Measurements from ENCODE around the gene CFAP100.

Gene CFAP100

DNA sequence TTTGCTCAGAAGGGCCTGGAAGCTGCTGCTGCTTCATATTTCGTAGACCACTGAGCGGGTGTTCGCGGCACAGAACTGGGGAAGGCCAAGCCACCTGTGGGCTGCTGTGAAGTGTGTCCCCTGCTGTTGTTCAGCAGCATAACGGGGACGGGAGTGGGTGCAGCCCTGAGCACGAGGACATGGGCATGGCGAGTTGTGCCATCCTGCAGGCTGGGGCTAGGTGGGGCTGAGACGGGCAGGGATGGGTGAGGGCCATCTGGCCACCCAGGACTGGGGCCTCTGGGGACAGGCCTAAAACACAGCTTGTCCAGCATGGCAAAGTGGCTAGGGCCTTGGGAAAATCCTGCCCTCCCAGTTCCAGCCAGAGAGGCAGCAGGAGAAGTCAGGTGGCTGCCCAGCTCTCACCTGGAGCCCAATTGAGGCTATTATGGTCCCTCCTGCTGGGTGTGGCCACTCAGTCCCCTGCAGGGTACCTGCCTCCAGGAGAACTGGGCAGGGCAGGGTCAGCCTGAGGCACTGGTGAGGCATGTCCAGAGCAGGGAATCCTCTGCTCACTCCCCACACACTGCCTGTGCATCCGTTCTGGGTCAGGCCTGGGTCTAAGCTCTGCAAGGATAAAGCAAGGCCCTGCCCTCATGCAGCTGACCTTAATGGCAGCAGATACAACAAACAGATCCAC is 29.5 kb downstream of the CFAP100 start:
- no peak for DNase-seq

GRCh38 chr3:126424751-126425150 is 30.0 kb downstream of the CFAP100 start:
- no peak for DNase-seq

GRCh38 chr3:126431103-126431534 is 36.4 kb downstream of the CFAP100 start:
- DNase-seq, result no peak

DNA sequence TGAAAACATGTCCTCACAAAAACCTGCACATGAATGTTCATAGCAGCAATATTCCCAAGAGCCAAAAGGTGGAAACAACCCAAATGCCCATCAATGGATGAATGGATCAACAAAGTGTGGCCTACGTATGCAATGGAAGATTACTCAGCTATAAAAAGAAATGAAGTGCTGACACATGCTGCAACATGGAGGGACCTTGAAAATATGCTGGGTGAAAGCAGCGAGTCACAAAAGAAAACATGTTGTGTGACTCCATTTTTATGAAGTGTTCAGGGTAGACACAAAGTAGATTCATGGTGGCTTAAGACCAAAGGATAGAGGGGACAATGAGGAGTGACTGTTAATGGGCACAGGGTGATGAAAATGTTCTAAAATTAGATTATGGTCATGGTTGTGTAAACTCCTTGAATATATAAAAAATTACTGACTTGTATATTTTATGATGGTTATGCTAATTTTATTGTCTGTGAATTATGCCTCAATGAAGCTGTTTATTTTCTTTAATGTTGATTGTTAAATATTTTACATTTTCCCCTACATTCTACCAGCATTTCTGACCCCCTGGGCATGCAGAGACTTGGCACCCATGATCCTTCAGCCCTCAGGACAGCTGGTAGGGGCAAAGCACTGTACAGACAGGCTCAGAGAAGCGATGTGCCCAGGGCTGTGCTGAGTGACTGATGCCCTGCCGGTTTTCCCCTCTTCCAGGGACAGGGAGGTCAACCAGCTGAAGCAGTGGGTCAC is 37.8 kb downstream of the CFAP100 start:
- no peak for DNase-seq

GRCh38 chr3:126433105-126433430 is 38.4 kb downstream of the CFAP100 start:
- DNase-seq, result no peak

DNA sequence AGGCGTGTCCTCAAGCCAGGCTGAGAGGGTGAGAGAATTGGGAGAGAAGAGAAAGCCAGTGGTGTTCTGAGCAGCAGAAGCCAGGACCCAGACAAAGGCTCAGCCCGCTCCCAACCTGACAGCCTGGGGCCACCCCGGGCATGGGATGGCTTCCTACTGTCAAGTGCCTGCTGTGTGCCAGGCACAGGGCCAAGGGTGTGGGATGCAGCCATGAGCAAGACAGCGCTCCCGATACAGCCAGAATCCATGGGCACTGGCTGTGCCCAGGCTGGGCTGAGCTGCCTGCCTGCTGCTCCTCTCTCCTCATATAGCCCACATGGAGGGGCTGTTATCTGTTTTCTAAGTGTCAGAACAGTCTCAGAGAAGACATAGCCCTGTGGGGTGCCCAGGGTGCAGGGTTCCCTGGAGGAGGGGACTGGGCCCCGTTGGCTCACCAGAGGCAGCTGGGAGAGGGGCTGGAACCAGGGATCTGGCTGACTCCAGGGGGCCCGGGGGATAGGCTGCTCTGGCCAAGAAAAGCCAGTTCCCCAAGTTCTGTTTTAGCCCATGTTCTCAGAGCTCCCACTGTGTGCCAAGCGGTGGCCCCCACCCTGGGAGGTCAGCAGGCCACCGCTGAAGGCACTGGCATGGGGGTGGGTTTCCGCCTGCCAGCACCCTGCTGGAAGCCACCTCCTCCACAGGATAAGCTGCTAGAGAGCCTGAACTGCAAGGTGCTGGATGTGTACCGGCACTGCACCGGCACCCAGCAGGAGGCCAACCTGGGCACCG is 39.0 kb downstream of the CFAP100 start:
- DNase-seq, result peak in 1 of 2 experiments; percentile 82

GRCh38 chr3:126434264-126434590 is 39.5 kb downstream of the CFAP100 start:
- no peak for DNase-seq

DNA sequence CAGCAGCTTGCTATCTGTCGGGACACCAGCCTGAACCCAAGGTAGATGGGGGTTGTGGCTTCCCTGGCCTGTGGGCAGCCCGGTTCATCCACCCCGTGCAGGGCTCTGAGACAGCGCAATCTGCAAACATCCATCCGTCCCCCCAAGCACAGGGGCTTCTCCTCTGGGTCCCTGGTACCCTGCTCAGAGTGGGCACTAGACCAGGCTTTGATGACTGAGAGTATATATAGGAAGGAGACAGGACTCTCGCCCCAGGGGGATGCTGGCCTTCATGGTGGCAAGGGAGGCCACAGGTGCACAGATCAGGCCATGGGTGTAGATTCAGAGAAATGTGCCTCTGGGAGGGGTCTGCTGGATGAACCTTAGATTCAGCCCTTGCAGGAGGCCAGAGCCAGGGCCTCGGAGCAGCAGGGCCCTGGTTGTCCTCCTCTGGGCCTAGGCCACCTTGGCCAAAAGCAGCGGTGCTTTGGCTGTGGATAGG is 40.3 kb downstream of the CFAP100 start:
- no peak for DNase-seq

DNA sequence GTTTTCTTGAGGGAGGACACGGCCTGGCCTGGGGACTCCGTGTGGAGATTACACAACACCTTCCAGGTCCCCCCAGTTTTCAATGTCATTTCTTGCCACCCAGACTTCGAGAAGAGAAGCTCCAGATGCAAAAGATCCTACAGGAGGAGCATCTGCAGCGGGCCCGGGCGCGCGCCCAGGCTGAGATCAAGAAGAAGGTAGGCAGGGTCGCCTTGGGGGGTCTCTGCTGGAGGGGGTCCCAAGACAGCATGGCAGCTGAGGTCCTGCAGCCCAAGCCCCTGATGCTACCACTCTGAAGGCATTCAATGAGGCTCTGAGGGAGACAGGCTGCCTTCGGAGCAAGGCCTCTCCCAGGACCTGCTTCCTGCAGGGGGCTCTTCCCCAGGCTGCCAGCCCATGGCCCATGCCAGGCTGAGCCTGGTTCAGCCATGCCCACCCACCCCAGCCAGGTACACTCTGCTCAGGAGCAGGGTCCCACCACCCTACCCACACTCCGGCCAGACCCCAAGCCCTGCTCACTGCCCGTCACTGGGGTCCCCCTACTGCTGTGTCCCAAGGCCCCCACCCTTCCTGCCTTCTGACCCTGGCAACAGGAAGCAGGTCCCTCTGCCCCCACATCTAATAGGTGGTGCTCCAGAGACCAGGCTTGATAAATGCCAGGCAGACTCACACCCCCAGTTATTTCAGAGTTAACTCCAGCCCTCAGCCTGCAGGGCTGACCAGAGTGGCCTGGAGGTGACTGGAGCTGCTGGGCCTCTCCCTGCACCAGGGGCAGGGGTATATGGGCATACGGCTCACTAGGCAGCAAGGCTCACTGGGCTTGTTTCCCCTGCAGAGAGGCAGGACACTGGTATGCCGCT is 41.0 kb downstream of the CFAP100 start:
- no peak for DNase-seq

- no peak for DNase-seq
Observed at GRCh38 chr3:126436826-126437717, 42.4 kb downstream of the CFAP100 start.

- no peak for DNase-seq
Observed at GRCh38 chr3:126438186-126438585, 43.5 kb downstream of the CFAP100 start.

DNA sequence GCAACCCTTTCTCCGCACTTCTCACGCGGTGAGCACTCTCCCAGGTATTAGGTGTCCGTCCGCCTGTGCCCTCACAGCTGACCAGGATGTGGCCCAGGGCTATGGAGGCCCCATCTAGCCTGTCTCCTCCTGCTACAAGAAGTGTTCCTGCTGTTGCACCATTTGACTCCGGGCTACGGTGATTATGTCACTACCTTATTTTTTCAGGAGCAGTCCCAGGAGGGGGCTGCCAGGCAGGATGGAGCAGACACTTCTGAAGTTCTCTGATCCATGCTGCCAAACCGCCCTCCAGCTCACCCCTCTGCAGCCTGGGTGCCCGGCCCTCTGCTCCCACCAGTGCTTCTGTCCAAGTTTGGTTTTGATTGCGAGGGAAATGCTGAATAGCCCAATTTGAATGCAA is 44.0 kb downstream of the CFAP100 start:
- DNase-seq, result no peak

DNA sequence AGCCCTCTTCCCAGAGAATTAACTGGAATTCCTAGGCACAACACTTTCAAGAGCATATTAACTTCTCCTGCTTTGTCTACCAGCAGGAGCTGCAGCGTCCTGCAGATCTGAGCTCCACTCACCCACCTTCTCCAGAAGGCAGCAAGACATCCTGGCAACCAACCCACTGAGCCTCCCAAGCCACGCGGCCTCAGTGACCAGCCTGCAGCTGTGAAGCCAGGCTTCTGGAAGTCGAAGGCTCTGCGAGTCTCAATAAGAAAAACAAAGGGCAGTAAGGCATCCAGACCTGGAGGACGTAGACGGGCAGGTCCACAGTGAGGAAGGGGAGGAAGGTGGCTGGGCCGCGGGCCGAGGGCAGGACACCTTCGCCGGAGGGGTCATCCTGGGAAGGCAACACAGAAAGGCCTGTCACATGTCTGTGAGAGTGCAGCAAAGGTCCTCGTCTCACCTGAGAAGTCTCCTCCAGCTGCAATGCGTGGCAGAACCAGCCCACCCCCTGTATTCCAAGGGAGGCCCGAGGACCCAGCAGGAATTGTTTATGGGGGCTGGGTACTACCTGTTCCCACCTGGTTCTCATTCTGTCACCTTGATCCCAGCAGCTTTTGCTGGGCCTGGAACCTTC is 44.7 kb downstream of the CFAP100 start:
- DNase-seq, result no peak

DNA sequence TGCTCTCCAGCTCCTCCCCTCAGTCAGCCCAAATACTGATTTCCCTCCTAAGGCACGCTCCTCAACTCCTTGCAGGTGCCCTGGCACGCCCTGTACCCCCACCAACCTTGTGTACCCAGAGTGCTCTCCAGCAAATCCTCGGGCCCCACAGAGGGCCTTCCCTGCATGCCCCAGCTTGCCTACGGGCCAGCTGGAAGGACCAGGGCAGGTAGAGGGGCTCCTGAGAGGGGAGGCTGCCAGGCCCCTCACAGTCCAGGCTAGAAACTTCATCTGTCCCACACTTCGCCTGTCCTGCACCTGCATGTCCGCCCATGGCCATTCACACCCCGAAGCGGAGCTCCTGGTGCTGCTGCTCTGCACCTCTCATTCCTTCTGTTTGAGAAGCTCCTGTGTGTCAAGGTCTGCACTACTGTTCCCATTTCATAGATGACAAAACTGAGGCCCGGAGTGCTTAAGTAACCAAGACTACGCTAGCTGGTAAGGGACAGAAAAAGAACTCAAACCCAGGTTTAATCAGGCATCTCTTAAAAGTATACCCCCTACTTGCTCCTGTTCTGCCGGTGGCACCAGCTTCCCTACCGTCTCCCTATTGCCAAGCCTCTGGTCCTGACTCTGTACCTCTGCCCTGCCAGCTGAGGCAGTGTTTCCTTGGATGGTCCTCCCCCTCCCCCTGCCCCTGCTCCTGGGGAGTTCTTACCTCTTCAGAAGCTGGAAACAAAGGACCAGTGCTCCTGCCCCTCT is 45.4 kb downstream of the CFAP100 start:
- no peak for DNase-seq

DNA sequence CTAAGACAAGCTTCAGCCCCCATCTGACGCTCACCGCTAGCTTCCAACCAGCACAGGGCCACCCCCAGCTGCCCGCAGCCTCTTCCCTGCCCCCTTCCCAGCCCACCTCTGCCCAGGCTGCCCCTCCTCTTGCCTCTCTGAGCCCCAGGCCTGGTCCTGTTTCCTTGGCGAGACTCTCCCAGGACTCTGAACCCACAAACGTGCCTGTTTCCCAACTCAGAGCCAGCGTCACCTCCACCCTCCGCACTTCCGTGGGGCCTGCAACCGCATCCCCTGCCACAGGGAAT is 45.9 kb downstream of the CFAP100 start:
- DNase-seq, result no peak

DNA sequence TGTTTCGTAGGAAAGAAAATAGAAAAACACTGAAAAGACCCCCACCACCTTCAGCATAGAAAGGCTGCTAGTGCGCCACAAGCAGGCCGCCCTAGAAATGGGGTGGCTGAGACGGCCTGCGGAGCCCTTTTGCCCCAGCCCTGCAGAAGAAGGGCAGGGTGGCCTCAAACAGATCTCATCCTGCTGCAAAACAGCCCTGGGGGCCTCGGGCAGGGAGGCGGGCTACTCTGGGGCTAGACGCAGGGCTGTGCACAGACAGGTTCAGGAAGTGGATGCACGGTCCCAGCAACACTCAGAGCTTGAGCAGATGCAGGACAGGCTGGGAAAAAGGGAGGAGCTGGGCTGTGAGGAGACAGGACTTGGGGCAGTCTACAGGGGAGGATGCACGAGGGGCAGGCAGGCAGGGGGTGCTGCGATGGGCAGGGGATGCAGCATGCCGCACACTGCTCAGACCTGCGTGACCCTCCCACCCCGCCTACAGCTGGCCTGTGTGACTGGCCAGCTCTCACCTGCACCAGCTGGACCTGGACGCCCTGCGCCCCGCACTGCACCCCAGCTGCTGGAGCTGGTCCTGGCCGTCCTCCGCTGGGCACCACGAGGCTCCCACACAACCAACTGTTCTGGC is 46.7 kb downstream of the CFAP100 start:
- no peak for DNase-seq

DNA sequence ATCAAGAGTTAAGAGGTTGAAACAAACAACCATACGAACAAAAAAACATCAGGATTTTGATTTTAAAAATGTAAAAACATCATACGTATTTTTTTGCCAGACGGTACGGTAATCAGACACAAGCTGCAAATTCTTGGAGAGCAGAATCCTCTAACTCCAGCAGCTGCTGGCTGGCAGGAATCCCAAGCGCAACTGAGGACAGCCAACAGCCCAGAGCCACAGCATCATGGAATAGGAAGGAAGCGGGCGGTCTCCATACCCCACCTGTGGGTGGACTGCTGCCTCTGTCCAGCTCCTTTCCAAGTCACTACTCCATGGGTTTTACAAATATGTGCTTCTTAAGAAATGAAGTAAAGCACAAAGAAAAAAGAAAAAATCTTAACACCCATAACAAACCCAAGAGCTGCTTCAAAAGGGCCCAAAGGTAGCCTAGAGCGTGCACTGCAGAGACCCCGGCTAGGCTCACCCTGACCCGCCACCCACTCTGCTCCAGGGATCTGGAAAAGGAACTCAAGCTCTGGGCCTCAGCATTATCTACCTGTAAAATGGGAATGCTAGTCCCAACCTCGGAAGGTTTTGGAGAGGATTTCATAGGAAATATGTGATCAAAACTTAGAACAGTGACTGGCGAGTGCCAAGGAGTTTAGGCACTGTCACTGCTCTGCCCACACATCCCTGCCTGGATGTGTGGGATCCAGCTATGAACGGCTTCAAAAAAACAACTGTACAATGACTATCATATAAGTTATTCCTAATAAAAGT is 47.6 kb downstream of the CFAP100 start:
- DNase-seq, result peak in 1 of 2 experiments; percentile 47

- no peak for DNase-seq
Observed at GRCh38 chr3:126442856-126443242, 48.1 kb downstream of the CFAP100 start.

GRCh38 chr3:126445506-126445905 is 50.8 kb downstream of the CFAP100 start:
- DNase-seq, result no peak

- DNase-seq, result no peak
Observed at GRCh38 chr3:126446301-126446700, 51.6 kb downstream of the CFAP100 start.

All from NCI-H446 (cell line).